Thyroid gland (tissue), 4 donors: ENCODE measurements around the gene RHEX. TPM values are rescaled to one million over a fixed set of nuclear protein-coding genes. Genes with fewer than 3 reads are reported as not detected.

Experiments used
- DNase-seq, 2 donors: peaks; one replicate each; pipeline ENCODE4 v3.0.0-alpha.2; 2019
- H3K27ac ChIP-seq, 3 donors: fragments of 200-600 bp; sonication (generic); 1 replicate in 2 of 3; 2 replicates in 1 of 3; pipeline ENCODE4 v1.5.1; 2016 to 2019; ENCODE audit warnings: mild to moderate bottlenecking in 1 of 3, moderate library complexity in 1 of 3
- H3K27me3 ChIP-seq: fragments of 200-600 bp; sonication (generic); one replicate; pipeline ENCODE4 v1.5.1; 2019
- H3K36me3 ChIP-seq, 2 donors: fragments of 200-600 bp; sonication (generic); one replicate each; pipeline ENCODE4 v1.5.1; 2016 to 2019
- H3K4me1 ChIP-seq, 2 donors: fragments of 200-600 bp; sonication (generic); one replicate each; pipeline ENCODE4 v1.5.1; 2017 to 2019
- H3K4me3 ChIP-seq, 3 donors: fragments of 200-600 bp; sonication (generic); replicated peaks in 1 of 3; 1 replicate in 2 of 3; 2 replicates in 1 of 3; pipeline ENCODE4 v1.5.1; 2016; ENCODE audit warnings: mild to moderate bottlenecking in 1 of 3
- H3K9me3 ChIP-seq: fragments of 200-600 bp; sonication (generic); one replicate; pipeline ENCODE4 v1.5.1; 2017
- CTCF ChIP-seq, 6 experiments: fragments of 200-600 bp in 3 of 6; fragments of 450-650 bp in 3 of 6; sonication (generic) in 3 of 6; IDR thresholded peaks; one replicate each; pipeline ENCODE4 v1.5.1; 2016 to 2019; ENCODE audit warnings: antibody characterized with exemption in 6 of 6, mild to moderate bottlenecking in 2 of 6, inconsistent platforms in 1 of 6, moderate library complexity in 1 of 6
- POLR2A ChIP-seq, 2 donors: fragments of 450-650 bp; IDR thresholded peaks; one replicate each; pipeline ENCODE4 v1.6.1; 2017; ENCODE audit warnings: antibody characterized with exemption in 2 of 2, mild to moderate bottlenecking in 2 of 2, moderate library complexity in 1 of 2
- WGBS, 2 donors: methylation state at CpG; one replicate each; pipeline ENCODE4 v1.1.5; 2017; 5-methylcytosine and 5-hydroxymethylcytosine counted together
- intact Hi-C: fragments of 100-400 bp; cut with DNase I; formaldehyde crosslinking; loops from one replicate; pipeline ENCODE4 v1.15.1; 2023
- total RNA-seq, 4 donors: library from RNA; depleted of rRNA; stranded (reverse); fragments of >200 nt; gene quantifications; one replicate each; pipeline ENCODE4 v1.2.3, GENCODE V29; 2016

The RHEX gene
- total RNA-seq, 4 donors from 2014 or later = 1.2 to 1.7 (median 1.6) TPM

- TF ChIP-seq POLR2A (IDR thresholded peaks at IDR 0.05) (no peak), CTCF (IDR thresholded peaks at IDR 0.05) (peak in 5 of 6 experiments; percentile 47 to 89 (median 82))
- peak overlapping the region in 1 of 3 donors; percentile 67 for H3K27ac ChIP-seq
- 5% methylated on average over 3 to 4 of the region's 4 CpGs for WGBS, 2 donors
- H3K9me3 ChIP-seq = no peaks in the 10 kb centered on the region
- intact Hi-C loops = loop anchor here (10.0 kb wide), 1 partner anchor 74 kb away; no protein-coding TSS in a partner anchor
- no peak overlapping the region for H3K4me3 ChIP-seq
- H3K36me3 ChIP-seq = no peaks in the 10 kb centered on the region
- no peaks in the 10 kb centered on the region for H3K27me3 ChIP-seq
- DNase-seq = peak; percentile 77 to 84
- peaks cover 29 to 43% of the 10 kb centered on the region in 2 donors for H3K4me1 ChIP-seq
Measured at GRCh38 chr1:206030714-206031113, 22.3 kb upstream of the RHEX start.

- 83 to 94% methylated on average over 5 of the region's 5 CpGs for WGBS, 2 donors
- no peak for TF ChIP-seq POLR2A (IDR thresholded peaks at IDR 0.05)
- no peaks in the 10 kb centered on the region for H3K27me3 ChIP-seq
Measured at GRCh38 chr1:206032380-206033140, 20.4 kb upstream of the RHEX start.

GRCh38 chr1:206035027-206035426, 17.9 kb upstream of the RHEX start:
- no peak for TF ChIP-seq CTCF (IDR thresholded peaks at IDR 0.05)
- peak in 1 of 2 donors; percentile 53 for TF ChIP-seq POLR2A (IDR thresholded peaks at IDR 0.05)
- intact Hi-C loops = loop anchor here (10.0 kb wide), 1 partner anchor 70 kb away; no protein-coding TSS in a partner anchor
- Histone ChIP-seq H3K36me3 (no peaks in the 10 kb centered on the region), H3K27ac (peak overlapping the region; percentile 22 to 65 (median 56)), H3K27me3 (no peaks in the 10 kb centered on the region), H3K4me3 (peak overlapping the region in 2 of 3 donors; percentile 3 to 19), H3K9me3 (no peaks in the 10 kb centered on the region), H3K4me1 (peaks cover 39 to 40% of the 10 kb centered on the region in 2 donors)
- DNase-seq = peak; percentile 63 to 68
- 20 to 30% methylated on average over 5 of the region's 5 CpGs for WGBS, 2 donors

More at GRCh38 chr1:206032380-206033140, 20.4 kb upstream of the RHEX start:
- intact Hi-C loops = loop anchor here (10.0 kb wide), 1 partner anchor 72 kb away; no protein-coding TSS in a partner anchor
- no peaks in the 10 kb centered on the region for H3K36me3 ChIP-seq
- peaks cover 30 to 39% of the 10 kb centered on the region in 2 donors for H3K4me1 ChIP-seq
- no peak overlapping the region for H3K27ac ChIP-seq
- H3K4me3 ChIP-seq = no peak overlapping the region
- no peaks in the 10 kb centered on the region for H3K9me3 ChIP-seq
- DNase-seq = no peak

- no peaks in the 10 kb centered on the region for H3K36me3 ChIP-seq
- no peak overlapping the region for H3K4me3 ChIP-seq
- DNase-seq = peak; percentile 54 to 63
- intact Hi-C loops = loop anchor here (10.0 kb wide), 1 partner anchor 68 kb away; no protein-coding TSS in a partner anchor
- no peaks in the 10 kb centered on the region for H3K27me3 ChIP-seq
- H3K9me3 ChIP-seq = no peaks in the 10 kb centered on the region
- H3K4me1 ChIP-seq = peaks cover 41 to 51% of the 10 kb centered on the region in 2 donors
- peak overlapping the region; percentile 53 to 76 (median 64) for H3K27ac ChIP-seq
- no peak for TF ChIP-seq POLR2A (IDR thresholded peaks at IDR 0.05)
- no peak for TF ChIP-seq CTCF (IDR thresholded peaks at IDR 0.05)
- 11 to 21% methylated on average over 2 of the region's 2 CpGs for WGBS, 2 donors
Measured at GRCh38 chr1:206036663-206037455, 16.1 kb upstream of the RHEX start.

GRCh38 chr1:206037581-206037980, 15.4 kb upstream of the RHEX start:
- peaks cover 42 to 52% of the 10 kb centered on the region in 2 donors for H3K4me1 ChIP-seq
- no peak for TF ChIP-seq POLR2A (IDR thresholded peaks at IDR 0.05)
- no peak for TF ChIP-seq CTCF (IDR thresholded peaks at IDR 0.05)
- 60 to 72% methylated on average over 9 of the region's 9 CpGs for WGBS, 2 donors

More at GRCh38 chr1:206037581-206037980, 15.4 kb upstream of the RHEX start:
- DNase-seq = peak; percentile 55 to 69
- H3K4me3 ChIP-seq = no peak overlapping the region
- H3K9me3 ChIP-seq = no peaks in the 10 kb centered on the region
- intact Hi-C loops = loop anchor here (10.0 kb wide), 1 partner anchor 67 kb away; no protein-coding TSS in a partner anchor
- H3K27ac ChIP-seq = peak overlapping the region; percentile 53 to 76 (median 64)
- H3K36me3 ChIP-seq = no peaks in the 10 kb centered on the region
- no peaks in the 10 kb centered on the region for H3K27me3 ChIP-seq
